Activated T-helper 9 cell treated with anti-CD3 and anti-CD28 coated beads, Interleukin-2, amount 50 U/mL, for 16 hours (primary cell): ENCODE measurements around the gene GPATCH2L.

Source experiments
- DNase-seq: peaks from one replicate; pipeline ENCODE4 v3.0.0-alpha.2; 2020; ENCODE audit warnings: low read depth

Gene GPATCH2L

GRCh38 chr14:76257111-76257803, 105.5 kb downstream of the GPATCH2L start:
- DNase-seq = no peak

- DNase-seq = no peak
Measured at GRCh38 chr14:76257842-76258397, 106.2 kb downstream of the GPATCH2L start.

- no peak for DNase-seq
Measured at GRCh38 chr14:76259029-76259735, 107.5 kb downstream of the GPATCH2L start.

- no peak for DNase-seq
Measured at GRCh38 chr14:76260749-76261148, 109.0 kb downstream of the GPATCH2L start.

GRCh38 chr14:76261371-76261811, 109.7 kb downstream of the GPATCH2L start:
- DNase-seq = no peak

- DNase-seq = no peak
Measured at GRCh38 chr14:76262641-76263040, 110.9 kb downstream of the GPATCH2L start.
